Urinary bladder (tissue), 4 donors: ENCODE data around the gene PLA2G2F. TPM values are rescaled to one million over a fixed set of nuclear protein-coding genes. Genes with fewer than 3 reads are reported as not detected.

Experiments used
- DNase-seq: peaks from one replicate; pipeline ENCODE4 v3.0.0-alpha.2; 2015; ENCODE audit errors: extremely low spot score
- H3K27ac ChIP-seq: one replicate; pipeline ENCODE4 v1.5.1; 2013; ENCODE audit warnings: low read depth, mild to moderate bottlenecking, moderate library complexity
- H3K36me3 ChIP-seq: one replicate; pipeline ENCODE4 v1.6.1; 2013; ENCODE audit warnings: mild to moderate bottlenecking, moderate library complexity; ENCODE audit not compliant: insufficient read depth
- H3K4me1 ChIP-seq: one replicate; pipeline ENCODE4 v1.6.1; 2013; ENCODE audit warnings: mild to moderate bottlenecking, moderate library complexity; ENCODE audit not compliant: insufficient read depth
- H3K4me3 ChIP-seq: one replicate; pipeline ENCODE4 v1.5.1; 2013; ENCODE audit warnings: low read depth, low read length
- WGBS: extraction: QIAGEN DNeasy Blood & Tissue Kit; methylation state at CpG from one replicate; pipeline ENCODE4 v1.1.7; 2013; 5-methylcytosine and 5-hydroxymethylcytosine counted together
- polyA plus RNA-seq: library from polyadenylated mRNA; stranded (reverse); fragments of 200-250 nt; gene quantifications from one replicate; pipeline ENCODE4 v1.2.3, GENCODE V29; 2013
- total RNA-seq: library from RNA; depleted of rRNA; stranded (reverse); fragments of >200 nt; gene quantifications from one replicate; pipeline ENCODE4 v1.2.3, GENCODE V29; 2014
- donor health status: healthy with polysubstance abuse.
- donor health status: healthy.

Gene PLA2G2F
- total and polyA plus RNA-seq, 2 donors, result 1.3 to 2.6 TPM

DNA sequence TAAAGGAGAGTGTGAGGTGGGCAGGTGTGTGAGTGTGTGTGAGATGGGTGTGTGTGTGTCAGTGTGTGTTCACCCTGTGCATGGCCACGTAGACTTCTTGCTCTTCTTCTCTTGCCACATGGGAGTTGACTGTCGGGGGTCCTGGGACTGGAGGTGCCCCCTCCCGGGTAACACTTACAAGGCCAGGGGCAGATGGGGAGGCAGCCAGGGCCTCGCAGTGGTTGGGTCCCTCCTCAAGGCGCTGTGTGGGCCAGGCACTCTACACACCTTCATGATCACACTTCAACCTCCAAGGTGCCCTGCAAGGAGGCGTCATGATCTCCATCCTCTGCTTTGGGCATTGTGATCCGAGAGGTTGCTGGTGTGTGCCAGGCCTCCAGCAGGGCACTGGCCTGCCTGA is 2.3 kb downstream of the PLA2G2F start:
- H3K36me3 ChIP-seq, result no peaks in the 10 kb centered on the region
- WGBS, result 92% methylated on average over 7 of the region's 7 CpGs
- no peaks in the 10 kb centered on the region for H3K4me1 ChIP-seq
- DNase-seq, result no peak
- no peak overlapping the region for H3K4me3 ChIP-seq
- no peak overlapping the region for H3K27ac ChIP-seq

DNA sequence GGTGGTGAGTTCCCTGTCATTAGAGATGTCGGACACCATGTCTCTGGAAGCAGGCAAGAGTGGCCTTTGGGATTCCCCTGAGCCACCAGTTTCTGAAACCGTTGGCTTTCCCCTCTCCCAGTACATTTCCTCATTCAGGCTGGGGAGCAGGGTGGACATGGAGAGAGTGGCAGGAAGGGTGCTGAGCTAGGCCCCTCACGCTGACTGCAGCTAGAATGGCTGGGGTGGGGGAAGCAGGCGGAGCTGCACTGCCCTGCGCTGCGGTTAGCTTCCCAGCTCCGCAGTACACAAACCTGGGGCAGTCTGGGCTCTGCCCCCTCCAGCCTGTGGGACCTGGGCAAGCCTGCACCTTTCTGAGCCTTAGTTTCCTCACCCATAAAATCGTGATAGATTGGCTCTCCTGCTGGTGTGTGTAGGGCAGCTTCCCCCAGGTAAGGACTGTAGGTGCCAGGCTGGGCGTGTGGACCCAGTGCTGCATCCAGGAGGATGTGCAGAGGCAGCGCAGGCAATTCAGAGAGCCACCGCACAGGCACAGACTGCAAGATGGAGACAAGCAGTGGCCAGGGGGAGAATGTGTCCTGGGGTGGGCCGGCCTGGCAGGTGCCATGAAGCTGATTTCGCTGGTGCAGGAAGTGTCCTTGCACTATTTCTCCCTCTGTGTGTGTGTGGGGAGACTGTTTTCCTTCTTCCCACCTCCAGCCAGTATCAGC is 3.0 kb downstream of the PLA2G2F start:
- Histone ChIP-seq H3K4me3 (no peak overlapping the region), H3K4me1 (no peaks in the 10 kb centered on the region), H3K36me3 (no peaks in the 10 kb centered on the region), H3K27ac (no peak overlapping the region)
- 87% methylated on average over 13 of the region's 13 CpGs for WGBS
- no peak for DNase-seq

DNA sequence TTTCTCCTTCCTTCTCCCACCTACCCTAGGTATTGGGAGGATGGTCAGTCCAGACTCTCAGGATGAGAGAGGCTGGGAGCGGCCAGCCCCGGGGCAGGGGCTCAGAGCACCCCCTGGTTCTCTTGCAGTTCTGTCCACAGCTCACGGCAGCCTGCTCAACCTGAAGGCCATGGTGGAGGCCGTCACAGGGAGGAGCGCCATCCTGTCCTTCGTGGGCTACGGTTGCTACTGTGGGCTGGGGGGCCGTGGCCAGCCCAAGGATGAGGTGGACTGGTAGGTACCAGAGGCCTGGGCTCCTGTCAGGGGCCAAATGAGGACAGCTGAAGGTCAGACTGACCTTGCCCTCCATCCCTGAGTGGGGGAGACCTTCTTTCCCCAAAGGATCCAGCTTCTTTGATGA is 4.2 kb downstream of the PLA2G2F start:
- no peak for DNase-seq
- WGBS, result 92% methylated on average over 8 of the region's 8 CpGs
- no peak overlapping the region for H3K27ac ChIP-seq
- H3K36me3 ChIP-seq, result no peaks in the 10 kb centered on the region
- H3K4me1 ChIP-seq, result no peaks in the 10 kb centered on the region
- no peak overlapping the region for H3K4me3 ChIP-seq

DNA sequence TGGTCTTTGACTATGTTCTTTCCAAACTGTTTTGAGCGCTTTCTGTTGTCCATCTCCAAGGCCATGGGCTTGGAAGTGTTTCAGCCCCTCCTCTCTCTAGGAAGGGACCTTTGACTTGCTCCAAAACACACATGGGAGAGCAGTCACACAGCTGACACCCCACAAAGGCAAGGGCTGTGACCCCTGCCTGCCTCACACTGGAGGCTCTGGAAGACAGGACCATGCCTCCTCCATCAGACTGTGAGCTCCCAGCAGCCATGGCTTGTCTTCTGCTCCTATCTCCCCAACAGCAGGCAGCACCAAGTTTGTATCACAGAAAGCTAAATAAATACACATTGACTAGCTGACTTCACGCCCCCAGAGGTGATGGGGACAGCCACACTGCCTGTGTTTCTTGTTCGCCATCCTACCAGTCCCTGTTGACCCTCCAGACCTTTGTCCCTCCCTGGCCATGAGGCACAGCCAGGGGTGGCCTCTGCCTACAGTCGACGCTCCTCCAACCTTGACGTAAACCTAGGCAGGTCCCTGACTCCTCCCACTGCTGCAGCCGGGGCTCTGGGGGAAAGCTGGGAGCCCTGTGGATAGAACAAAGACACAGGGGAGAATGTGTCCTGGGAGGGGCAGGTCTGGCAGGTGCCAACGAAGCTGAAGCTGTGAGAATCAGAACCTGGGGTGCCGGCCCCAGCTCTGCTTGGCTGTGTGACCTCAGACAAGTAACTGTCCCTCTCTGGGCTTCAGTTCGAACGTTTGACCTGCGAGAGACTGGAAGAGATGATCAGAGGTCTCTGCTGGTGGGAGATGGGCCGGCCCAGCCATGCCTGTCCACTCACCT is 4.8 kb downstream of the PLA2G2F start:
- no peaks in the 10 kb centered on the region for H3K4me1 ChIP-seq
- H3K36me3 ChIP-seq, result no peaks in the 10 kb centered on the region
- H3K4me3 ChIP-seq, result no peak overlapping the region
- DNase-seq, result no peak
- 71% methylated on average over 13 of the region's 13 CpGs for WGBS
- H3K27ac ChIP-seq, result no peak overlapping the region

DNA sequence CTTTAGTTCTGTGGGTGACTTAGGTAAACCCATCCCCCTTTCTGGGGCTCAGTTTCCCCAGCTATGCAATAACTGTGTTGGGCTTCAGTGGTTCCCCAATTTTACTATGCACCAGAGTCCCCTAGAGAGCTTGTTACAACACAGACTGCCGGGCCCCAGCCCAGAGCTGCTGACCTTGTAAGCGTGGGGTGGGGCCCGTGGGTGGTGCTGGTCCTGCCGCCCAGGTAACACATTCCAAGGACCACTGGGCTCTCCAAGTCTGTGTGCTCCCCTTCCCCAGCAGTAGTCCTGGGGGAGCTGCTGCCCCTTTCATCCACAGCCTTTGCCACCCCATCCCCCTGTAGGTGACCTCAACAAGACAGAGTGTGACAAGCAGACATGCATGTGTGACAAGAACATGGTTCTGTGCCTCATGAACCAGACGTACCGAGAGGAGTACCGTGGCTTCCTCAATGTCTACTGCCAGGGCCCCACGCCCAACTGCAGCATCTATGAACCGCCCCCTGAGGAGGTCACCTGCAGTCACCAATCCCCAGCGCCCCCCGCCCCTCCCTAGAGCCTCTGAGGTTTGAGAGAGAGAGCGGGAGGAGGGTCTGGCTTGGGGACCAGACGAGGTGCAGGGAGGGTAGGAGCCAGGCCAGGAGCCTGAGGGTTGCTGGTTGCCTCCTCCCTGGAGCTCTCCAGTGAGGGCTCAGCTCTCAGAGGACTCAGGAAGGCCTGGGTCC is 8.9 kb downstream of the PLA2G2F start:
- no peaks in the 10 kb centered on the region for H3K4me1 ChIP-seq
- no peak overlapping the region for H3K27ac ChIP-seq
- no peaks in the 10 kb centered on the region for H3K36me3 ChIP-seq
- 82% methylated on average over 13 of the region's 13 CpGs for WGBS
- no peak overlapping the region for H3K4me3 ChIP-seq
- DNase-seq, result no peak

DNA sequence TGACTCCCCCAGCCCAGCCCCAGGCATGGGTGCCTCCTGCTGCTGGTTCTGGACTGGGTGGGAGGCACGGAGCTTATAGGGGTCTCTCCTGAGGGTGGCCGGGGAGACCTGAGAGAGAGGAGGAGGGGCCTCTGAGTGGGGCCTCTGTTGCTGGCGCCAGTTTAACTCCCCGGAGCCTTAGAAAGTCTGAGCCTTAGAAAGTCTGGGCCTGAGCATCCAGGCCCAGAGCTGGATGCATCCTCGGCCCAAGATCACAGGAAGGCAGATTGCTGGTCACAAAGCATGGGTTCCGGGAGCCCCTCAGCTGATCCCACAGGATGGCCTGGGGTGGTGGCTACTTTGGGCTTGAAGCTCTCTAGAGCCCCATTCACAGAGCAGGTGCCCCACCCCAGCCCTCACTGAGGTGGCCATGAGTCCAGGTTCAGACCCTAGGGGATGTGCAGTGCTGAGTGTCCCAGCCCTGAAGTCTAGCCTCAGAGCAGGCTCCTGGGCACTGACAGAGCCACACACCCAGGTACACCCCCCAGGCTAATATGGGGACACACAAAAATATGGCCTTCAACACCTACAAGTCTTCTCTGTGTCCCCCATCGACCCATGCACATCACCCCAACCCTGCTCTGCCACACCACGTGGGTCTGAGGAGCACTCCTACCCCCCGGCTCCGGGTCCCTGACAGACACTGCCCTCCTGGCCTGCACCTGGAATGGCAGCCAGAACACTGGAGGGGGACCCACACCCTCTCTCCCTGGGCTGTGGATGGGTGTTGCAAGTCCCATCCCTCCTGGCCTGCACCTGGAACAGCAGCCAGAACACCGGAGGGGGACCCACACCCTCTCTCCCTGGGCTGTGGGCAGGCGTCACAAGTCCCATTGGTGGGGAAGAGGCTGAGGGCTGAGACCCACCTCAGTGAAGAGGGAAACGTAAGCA is 9.7 kb downstream of the PLA2G2F start:
- DNase-seq, result no peak
- WGBS, result 84% methylated on average over 13 of the region's 13 CpGs
- Histone ChIP-seq H3K4me1 (no peaks in the 10 kb centered on the region), H3K4me3 (no peak overlapping the region), H3K36me3 (no peaks in the 10 kb centered on the region), H3K27ac (no peak overlapping the region)

DNA sequence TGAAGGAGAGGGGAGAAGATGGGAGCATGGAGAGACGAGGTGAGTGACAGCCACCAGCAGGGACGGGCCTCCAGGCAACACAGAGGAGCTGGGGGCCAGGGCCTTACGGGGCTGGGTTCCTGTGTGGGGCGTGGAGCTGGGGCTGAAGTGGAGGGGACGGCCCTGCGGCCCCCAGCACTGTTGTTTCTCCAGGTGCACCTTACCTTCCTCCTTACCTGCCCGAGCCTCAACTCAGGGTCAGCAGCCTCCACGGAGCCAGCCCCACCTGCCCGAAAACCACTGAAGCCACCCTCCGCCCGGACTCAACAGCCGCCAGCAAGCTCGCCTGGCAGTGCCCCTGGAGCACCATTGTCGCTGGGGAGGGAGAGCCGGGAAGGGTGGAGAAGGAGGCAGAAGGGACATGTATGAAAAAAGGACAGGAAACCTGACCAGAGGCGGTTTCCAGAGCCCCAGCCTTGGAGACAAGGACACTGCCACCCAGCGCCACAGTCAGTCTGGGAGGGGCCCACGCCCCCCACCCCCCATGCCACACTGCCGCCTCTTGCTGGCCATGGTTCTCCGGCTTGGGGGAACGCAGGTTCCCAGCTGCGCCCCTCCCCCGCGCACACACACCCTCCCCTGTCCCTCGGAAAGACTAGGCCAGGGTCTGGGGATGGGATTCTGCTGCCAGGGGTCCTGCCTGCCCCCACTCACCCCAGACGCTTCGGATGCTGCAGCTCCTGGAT is 10.6 kb downstream of the PLA2G2F start:
- Histone ChIP-seq H3K4me1 (no peaks in the 10 kb centered on the region), H3K4me3 (no peak overlapping the region), H3K27ac (no peak overlapping the region), H3K36me3 (no peaks in the 10 kb centered on the region)
- no peak for DNase-seq
- 85% methylated on average over 27 of the region's 27 CpGs for WGBS

DNA sequence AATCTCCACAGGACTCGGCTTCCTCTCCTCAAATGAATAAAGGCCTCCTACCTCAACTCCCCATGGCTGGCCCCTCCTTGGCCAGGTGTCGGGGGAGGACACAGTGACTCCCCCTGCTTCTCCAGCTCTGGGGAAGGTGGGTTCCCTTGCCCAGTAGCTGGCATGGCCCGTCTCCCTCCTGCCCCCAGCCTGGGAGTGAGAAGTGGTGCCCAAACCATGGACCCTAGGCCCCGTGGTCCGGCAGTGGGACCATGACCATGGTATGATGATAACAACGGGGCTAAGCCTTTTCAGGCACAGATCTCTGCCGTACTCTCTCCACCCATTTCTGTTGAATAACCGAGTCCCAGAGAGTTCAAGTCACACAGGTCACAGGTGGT is 11.2 kb downstream of the PLA2G2F start:
- no peak for DNase-seq
- H3K4me1 ChIP-seq, result no peaks in the 10 kb centered on the region
- no peak overlapping the region for H3K27ac ChIP-seq
- no peaks in the 10 kb centered on the region for H3K36me3 ChIP-seq
- 91% methylated on average over 8 of the region's 8 CpGs for WGBS
- no peak overlapping the region for H3K4me3 ChIP-seq

DNA sequence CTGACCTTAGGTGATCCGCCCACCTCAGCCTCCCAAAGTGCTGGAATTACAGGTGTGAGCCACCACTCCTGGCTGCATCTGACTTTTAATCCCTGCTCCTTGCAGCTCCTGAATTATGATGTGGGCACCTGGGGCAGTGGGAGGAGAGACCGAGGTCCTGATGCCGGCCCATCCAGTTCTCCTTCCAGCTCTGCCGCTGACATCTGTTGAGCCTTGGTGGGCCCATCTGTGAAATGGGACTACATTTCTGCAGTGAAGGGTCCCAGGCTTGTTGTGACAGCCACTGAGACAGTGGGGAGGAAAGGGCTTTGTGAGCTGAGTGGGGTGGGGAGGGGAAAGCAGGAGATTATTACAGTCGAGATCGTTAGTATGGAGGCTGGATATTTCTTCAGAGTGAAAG is 11.8 kb downstream of the PLA2G2F start:
- H3K27ac ChIP-seq, result no peak overlapping the region
- no peak overlapping the region for H3K4me3 ChIP-seq
- 88% methylated on average over 6 of the region's 6 CpGs for WGBS
- H3K4me1 ChIP-seq, result no peaks in the 10 kb centered on the region
- no peaks in the 10 kb centered on the region for H3K36me3 ChIP-seq
- DNase-seq, result no peak

DNA sequence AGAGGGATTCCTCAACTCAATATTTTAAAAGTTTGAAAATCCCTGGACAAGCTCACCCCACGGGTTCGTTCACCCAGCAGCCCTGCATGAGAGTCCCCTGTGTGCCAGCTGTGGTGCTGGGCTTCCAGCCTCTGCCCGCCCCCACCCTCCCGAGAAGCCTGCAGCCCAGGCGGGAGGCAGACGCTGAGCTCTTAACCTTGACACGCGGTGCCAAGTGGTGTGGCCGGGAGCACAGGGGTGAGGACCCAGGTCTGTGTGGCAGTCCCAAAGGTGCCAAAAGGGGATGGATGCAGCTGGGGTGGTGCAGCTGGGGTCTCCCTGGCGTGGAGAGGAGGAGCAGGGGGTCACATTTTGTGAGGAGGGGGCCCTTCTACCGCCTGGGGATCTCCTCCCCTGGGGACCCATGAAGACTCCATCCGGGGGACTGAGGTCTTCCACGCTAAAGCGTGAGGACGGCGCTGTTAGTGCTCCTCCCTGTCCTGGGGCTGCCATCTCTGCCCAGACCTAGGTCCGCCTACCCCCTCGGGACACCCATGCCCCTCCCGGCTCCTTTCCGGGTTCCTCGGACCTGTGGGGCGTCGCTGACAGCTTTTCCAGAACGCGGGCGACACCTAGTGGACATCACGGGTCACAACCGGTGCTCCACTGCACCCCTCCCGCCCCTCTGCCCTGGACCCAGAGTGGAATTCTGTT is 12.9 kb downstream of the PLA2G2F start:
- H3K36me3 ChIP-seq, result no peaks in the 10 kb centered on the region
- peak; percentile 42 for DNase-seq
- H3K27ac ChIP-seq, result no peak overlapping the region
- 5% methylated on average over 29 of the region's 29 CpGs for WGBS
- H3K4me3 ChIP-seq, result no peak overlapping the region
- H3K4me1 ChIP-seq, result no peaks in the 10 kb centered on the region

DNA sequence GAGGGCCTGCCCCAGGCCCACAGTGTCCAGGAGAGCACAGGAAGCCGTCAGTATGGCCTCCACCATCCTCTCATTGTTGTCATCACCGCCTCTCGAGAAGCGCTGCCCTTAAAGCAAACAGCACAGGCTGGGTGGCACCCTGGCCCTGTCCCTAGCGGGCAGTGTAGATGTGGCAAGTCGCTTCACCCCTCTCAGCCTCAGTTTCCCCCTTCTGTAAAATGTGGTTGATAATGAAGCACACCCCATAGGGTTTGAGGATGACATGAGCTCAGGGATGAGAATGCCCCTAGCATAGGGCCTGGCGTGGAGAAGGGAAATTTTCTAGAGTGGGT is 13.4 kb downstream of the PLA2G2F start:
- no peak overlapping the region for H3K27ac ChIP-seq
- no peak overlapping the region for H3K4me3 ChIP-seq
- no peaks in the 10 kb centered on the region for H3K4me1 ChIP-seq
- 61% methylated on average over 7 of the region's 7 CpGs for WGBS
- no peak for DNase-seq
- no peaks in the 10 kb centered on the region for H3K36me3 ChIP-seq

DNA sequence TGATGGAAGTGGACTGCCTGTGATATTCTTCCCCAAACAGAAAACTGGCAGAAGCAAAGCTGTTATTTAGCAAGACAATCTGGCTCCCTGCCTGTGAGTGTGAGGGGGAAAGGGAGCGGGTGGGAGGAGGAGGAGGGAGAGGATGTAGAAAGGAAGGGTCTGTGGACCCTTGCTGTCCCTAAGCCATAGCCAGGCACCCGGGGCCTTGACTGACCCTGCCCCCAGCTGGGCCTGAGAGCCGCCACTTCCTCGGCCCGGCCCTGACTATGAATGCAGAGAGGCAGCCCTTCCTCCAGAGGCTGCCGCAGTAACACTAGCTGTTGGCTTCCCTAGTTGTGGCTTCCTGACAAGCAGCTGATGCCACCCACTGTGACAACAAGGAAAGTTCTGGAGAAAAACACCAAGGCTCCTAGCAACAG is 13.9 kb downstream of the PLA2G2F start:
- H3K4me3 ChIP-seq, result no peak overlapping the region
- 58% methylated on average over 6 of the region's 6 CpGs for WGBS
- H3K36me3 ChIP-seq, result no peaks in the 10 kb centered on the region
- DNase-seq, result no peak
- no peaks in the 10 kb centered on the region for H3K4me1 ChIP-seq
- no peak overlapping the region for H3K27ac ChIP-seq
